ENCODE results near the gene SAMD4B. TPM values are rescaled to one million over a fixed set of nuclear protein-coding genes. Genes with fewer than 3 reads are reported as not detected.

The SAMD4B gene
- total RNA-seq, 1 donor from 2014 or later: 19.2 TPM

GRCh38 chr19:39401070-39401548 is 58.9 kb downstream of the SAMD4B start:
- no peak for DNase-seq (ENCODE audit: low read depth)
- peaks cover 3% of the 10 kb centered on the region for H3K36me3 ChIP-seq (ENCODE audit: control insufficient read depth, insufficient read depth, low read length)
- H3K4me3 ChIP-seq (ENCODE audit: low read depth, low read length): no peak overlapping the region
- FAIRE-seq: no peak
- TF ChIP-seq CTCF (IDR thresholded peaks at IDR 0.05; ENCODE audit: insufficient read depth, low read length, severe bottlenecking): no peak
- no peaks in the 10 kb centered on the region for H3K27me3 ChIP-seq (ENCODE audit: control insufficient read depth, insufficient read depth, low read length)

- no peak for TF ChIP-seq CTCF (IDR thresholded peaks at IDR 0.05; ENCODE audit: insufficient read depth, low read length, severe bottlenecking)
- peak; percentile 97 for DNase-seq (ENCODE audit: low read depth)
- FAIRE-seq: peak; percentile 96
- H3K4me3 ChIP-seq (ENCODE audit: low read depth, low read length): no peak overlapping the region
- H3K27me3 ChIP-seq (ENCODE audit: control insufficient read depth, insufficient read depth, low read length): no peaks in the 10 kb centered on the region
- peaks cover 3% of the 10 kb centered on the region for H3K36me3 ChIP-seq (ENCODE audit: control insufficient read depth, insufficient read depth, low read length)
These were observed 59.5 kb downstream of the SAMD4B start for GRCh38 chr19:39401549-39402345.

GRCh38 chr19:39402346-39403300 is 60.4 kb downstream of the SAMD4B start:
- H3K27me3 ChIP-seq (ENCODE audit: control insufficient read depth, insufficient read depth, low read length): no peaks in the 10 kb centered on the region
- peaks cover 9% of the 10 kb centered on the region for H3K36me3 ChIP-seq (ENCODE audit: control insufficient read depth, insufficient read depth, low read length)
- no peak for TF ChIP-seq CTCF (IDR thresholded peaks at IDR 0.05; ENCODE audit: insufficient read depth, low read length, severe bottlenecking)
- H3K4me3 ChIP-seq (ENCODE audit: low read depth, low read length): peak overlapping the region; percentile 37
- FAIRE-seq: no peak
- DNase-seq (ENCODE audit: low read depth): peak; percentile 74

GRCh38 chr19:39403331-39404312 is 61.4 kb downstream of the SAMD4B start:
- no peak for TF ChIP-seq CTCF (IDR thresholded peaks at IDR 0.05; ENCODE audit: insufficient read depth, low read length, severe bottlenecking)
- FAIRE-seq: no peak
- Histone ChIP-seq H3K36me3 (ENCODE audit: control insufficient read depth, insufficient read depth, low read length) (peaks cover 16% of the 10 kb centered on the region), H3K4me3 (ENCODE audit: low read depth, low read length) (peak overlapping the region; percentile 37), H3K27me3 (ENCODE audit: control insufficient read depth, insufficient read depth, low read length) (no peaks in the 10 kb centered on the region)
- peak; percentile 88 for DNase-seq (ENCODE audit: low read depth)

Measured in bronchial epithelial cell (primary cell).